Neuronal stem cell (in vitro differentiated cells): Measurements from ENCODE around the gene RAB27A.
"Not testable (repeated sequence)": the region's sequence is repeated elsewhere in the genome, so short reads cannot be mapped to it uniquely, and the experiment has no call there.

Source experiments
- DNase-seq: peaks from one replicate; pipeline ENCODE4 v3.0.0-alpha.2; 2013; ENCODE audit warnings: low spot score
- H2AFZ ChIP-seq: one replicate; pipeline ENCODE4 v1.6.1; 2013; ENCODE audit warnings: mild to moderate bottlenecking, low read length, inconsistent platforms
- H2AK5ac ChIP-seq: 2 replicates; pipeline ENCODE4 v1.6.1; 2013; ENCODE audit warnings: low read depth, mild to moderate bottlenecking, inconsistent platforms, low read length, moderate library complexity, mixed read lengths
- H2BK120ac ChIP-seq: 2 replicates; pipeline ENCODE4 v1.6.1; 2013; ENCODE audit warnings: low read depth, mild to moderate bottlenecking, inconsistent platforms, low read length, moderate library complexity, mixed read lengths
- H2BK12ac ChIP-seq: one replicate; pipeline ENCODE4 v1.6.1; 2013; ENCODE audit warnings: low read length, inconsistent platforms
- H2BK15ac ChIP-seq: 2 replicates; pipeline ENCODE4 v1.6.1; 2013; ENCODE audit warnings: mild to moderate bottlenecking, low read length, inconsistent platforms, mixed read lengths
- H2BK5ac ChIP-seq: one replicate; pipeline ENCODE4 v1.6.1; 2013; ENCODE audit warnings: inconsistent platforms, mild to moderate bottlenecking, low read length, moderate library complexity
- H3K14ac ChIP-seq: one replicate; pipeline ENCODE4 v1.6.1; 2013; ENCODE audit warnings: low read length, inconsistent platforms
- H3K18ac ChIP-seq: 2 replicates; pipeline ENCODE4 v1.6.1; 2013; ENCODE audit warnings: low read length, inconsistent platforms
- H3K23ac ChIP-seq: 2 replicates; pipeline ENCODE4 v1.6.1; 2013; ENCODE audit warnings: low read depth, mild to moderate bottlenecking, mixed read lengths, low read length, inconsistent platforms; ENCODE audit not compliant: poor library complexity
- H3K27ac ChIP-seq: replicated peaks from 3 replicates; pipeline ENCODE4 v1.5.1; 2013; ENCODE audit warnings: low read length, inconsistent platforms
- H3K27me3 ChIP-seq, 3 experiments: 2 replicates each; pipeline ENCODE4 v1.6.1; 2013; ENCODE audit warnings: low read length in 3 of 3, mild to moderate bottlenecking in 2 of 3, inconsistent platforms in 1 of 3, low read depth in 1 of 3, mixed read lengths in 1 of 3, moderate library complexity in 1 of 3; ENCODE audit not compliant: control insufficient read depth in 3 of 3, insufficient read depth in 3 of 3
- H3K36me3 ChIP-seq, 2 donors: replicated peaks in 1 of 2; 2 replicates each; pipeline ENCODE4 v1.6.1; 2013; ENCODE audit warnings: low read length in 2 of 2; ENCODE audit not compliant: control insufficient read depth in 2 of 2, insufficient read depth in 2 of 2
- H3K4ac ChIP-seq: 2 replicates; pipeline ENCODE4 v1.6.1; 2013; ENCODE audit warnings: inconsistent platforms, mild to moderate bottlenecking, low read length, moderate library complexity
- H3K4me1 ChIP-seq, 2 donors: 1 replicate in 1 of 2; 2 replicates in 1 of 2; pipeline ENCODE4 v1.6.1; 2013; ENCODE audit warnings: low read length in 2 of 2, low read depth in 1 of 2; ENCODE audit not compliant: control insufficient read depth in 2 of 2, insufficient read depth in 1 of 2
- H3K4me2 ChIP-seq: one replicate; pipeline ENCODE4 v1.6.1; 2013; ENCODE audit warnings: mild to moderate bottlenecking, low read length, inconsistent platforms; ENCODE audit not compliant: insufficient read depth, poor library complexity, severe bottlenecking
- H3K4me3 ChIP-seq, 2 donors: 2 replicates each; pipeline ENCODE4 v1.5.1; 2013; ENCODE audit warnings: low read length in 2 of 2, mild to moderate bottlenecking in 2 of 2, inconsistent platforms in 1 of 2, moderate library complexity in 1 of 2
- H3K79me1 ChIP-seq: one replicate; pipeline ENCODE4 v1.6.1; 2013; ENCODE audit warnings: low read depth, mild to moderate bottlenecking, inconsistent platforms, low read length, moderate library complexity
- H3K9ac ChIP-seq: one replicate; pipeline ENCODE4 v1.6.1; 2013; ENCODE audit warnings: mild to moderate bottlenecking, low read depth, low read length, inconsistent platforms; ENCODE audit not compliant: poor library complexity
- H3K9me3 ChIP-seq, 2 donors: replicated peaks in 1 of 2; 2 replicates each; pipeline versions ENCODE3 to v1.6.1; 2013; ENCODE audit warnings: low read length in 2 of 2, mild to moderate bottlenecking in 2 of 2, inconsistent platforms in 1 of 2, low read depth in 1 of 2, mixed read lengths in 1 of 2, moderate library complexity in 1 of 2; ENCODE audit not compliant: control insufficient read depth in 2 of 2, insufficient read depth in 1 of 2
- H4K8ac ChIP-seq: one replicate; pipeline ENCODE4 v1.6.1; 2013; ENCODE audit warnings: low read depth, mild to moderate bottlenecking, inconsistent platforms, low read length, moderate library complexity
- H4K91ac ChIP-seq: one replicate; pipeline ENCODE4 v1.6.1; 2013; ENCODE audit warnings: low read length, low read depth, mild to moderate bottlenecking, inconsistent platforms; ENCODE audit not compliant: poor library complexity
- WGBS, 2 donors: extraction: QIAGEN DNeasy Blood & Tissue Kit; methylation state at CpG; one replicate each; pipeline ENCODE4 v1.1.7; 2013; ENCODE audit warnings: missing lambda C conversion rate in 2 of 2, mixed read lengths in 1 of 2; ENCODE audit not compliant: insufficient read length in 2 of 2, insufficient replicate concordance in 1 of 2; ENCODE audit errors: extremely low coverage in 2 of 2; 5-methylcytosine and 5-hydroxymethylcytosine counted together

Gene RAB27A

GRCh38 chr15:55319537-55320237 is 30.1 kb upstream of the RAB27A start:
- H3K9ac ChIP-seq, result no peak overlapping the region
- H3K27ac ChIP-seq, result peak overlapping the region; percentile 48
- no peaks in the 10 kb centered on the region for H3K9me3 ChIP-seq
- no peak overlapping the region for H2BK12ac ChIP-seq
- no peak overlapping the region for H2BK5ac ChIP-seq
- no peak overlapping the region for H2BK15ac ChIP-seq
- peaks cover 4% of the 10 kb centered on the region for H3K79me1 ChIP-seq
- peak overlapping the region; percentile 68 for H3K4me2 ChIP-seq
- H3K36me3 ChIP-seq, result no peaks in the 10 kb centered on the region
- peak overlapping the region in 1 of 2 donors; percentile 75 for H3K4me3 ChIP-seq
- no peak for DNase-seq
- H3K4ac ChIP-seq, result no peak overlapping the region
- no peak overlapping the region for H2AK5ac ChIP-seq
- H3K4me1 ChIP-seq, result peaks cover 2% of the 10 kb centered on the region in 2 donors
- H3K18ac ChIP-seq, result no peak overlapping the region
- no peaks in the 10 kb centered on the region for H3K27me3 ChIP-seq
- no peak overlapping the region for H3K14ac ChIP-seq
- H2BK120ac ChIP-seq, result no peak overlapping the region
- H3K23ac ChIP-seq, result no peak overlapping the region
- peak overlapping the region; percentile 93 for H2AFZ ChIP-seq
- WGBS, 2 donors, result no CpG with 5 or more reads among the region's 4 CpGs
- no peak overlapping the region for H4K8ac ChIP-seq
- H4K91ac ChIP-seq, result no peak overlapping the region

- Histone ChIP-seq H2BK120ac (no peak within 1 kb of the TSS), H3K18ac (peak within 1 kb of the TSS; percentile 90), H3K4me1 (peaks cover 0 to 2% of the 10 kb centered on the region in 2 donors), H3K9me3 (no peaks in the 10 kb centered on the region), H3K4me3 (peak within 1 kb of the TSS; percentile 75 to 96), H2BK12ac (no peak within 1 kb of the TSS), H3K23ac (peak within 1 kb of the TSS; percentile 27), H3K9ac (peak within 1 kb of the TSS; percentile 78), H3K36me3 (no peaks in the 10 kb centered on the region), H2BK15ac (no peak within 1 kb of the TSS), H4K8ac (no peak within 1 kb of the TSS), H2AK5ac (no peak within 1 kb of the TSS), H3K27ac (peak within 1 kb of the TSS; percentile 60), H3K4ac (no peak within 1 kb of the TSS), H3K27me3 (no peaks in the 10 kb centered on the region), H3K14ac (no peak within 1 kb of the TSS), H4K91ac (no peak within 1 kb of the TSS), H3K4me2 (peak within 1 kb of the TSS; percentile 68), H2AFZ (peak within 1 kb of the TSS; percentile 93), H2BK5ac (peak within 1 kb of the TSS; percentile 8), H3K79me1 (peaks cover 4% of the 10 kb centered on the region)
- WGBS, 2 donors, result no CpG with 5 or more reads among the region's 49 CpGs
- DNase-seq, result peak; percentile 72
Observed at GRCh38 chr15:55318588-55319494, 29.2 kb upstream of the RAB27A start, which contains the start of the genes PIGB and PIGBOS1. Gene PIGB (plus strand): TSS chr15:55319222. CDS start chr15:55319251, 29 bp downstream. Gene PIGBOS1 (minus strand): TSS chr15:55319123. CDS start chr15:55317792, 1,331 bp downstream.

DNA sequence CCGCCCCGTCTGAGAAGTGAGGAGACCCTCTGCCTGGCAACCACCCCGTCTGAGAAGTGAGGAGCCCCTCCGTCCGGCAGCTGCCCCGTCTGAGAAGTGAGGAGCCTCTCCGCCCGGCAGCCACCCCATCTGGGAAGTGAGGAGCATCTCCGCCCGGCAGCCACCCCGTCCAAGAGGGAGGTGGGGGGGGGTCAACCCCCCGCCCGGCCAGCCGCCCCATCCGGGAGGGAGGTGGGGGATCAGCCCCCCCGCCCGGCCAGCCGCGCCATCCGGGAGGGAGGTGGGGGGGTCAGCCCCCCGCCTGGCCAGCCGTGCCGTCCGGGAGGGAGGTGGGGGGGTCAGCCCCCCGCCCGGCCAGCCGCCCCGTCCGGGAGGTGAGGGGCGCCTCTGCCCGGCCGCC is 13.2 kb upstream of the RAB27A start:
- not testable (repeated sequence) for H3K4me2 ChIP-seq, H2BK120ac ChIP-seq, H2BK12ac ChIP-seq, H4K91ac ChIP-seq, H2AK5ac ChIP-seq, H3K23ac ChIP-seq, H2AFZ ChIP-seq, H2BK5ac ChIP-seq, H3K4me3 ChIP-seq, H4K8ac ChIP-seq, H3K18ac ChIP-seq, H3K36me3 ChIP-seq, H3K27me3 ChIP-seq, H3K9ac ChIP-seq, DNase-seq, H3K4ac ChIP-seq, H3K4me1 ChIP-seq, H2BK15ac ChIP-seq, H3K27ac ChIP-seq, H3K79me1 ChIP-seq, H3K9me3 ChIP-seq, H3K14ac ChIP-seq
- no CpG with 5 or more reads among the region's 32 CpGs for WGBS, 2 donors

GRCh38 chr15:55297315-55297714 is 7.7 kb upstream of the RAB27A start:
- no peak overlapping the region for H3K9ac ChIP-seq
- no peak overlapping the region for H2BK5ac ChIP-seq
- no peak overlapping the region for H3K27ac ChIP-seq
- H3K4me1 ChIP-seq, result no peaks in the 10 kb centered on the region
- no peaks in the 10 kb centered on the region for H3K79me1 ChIP-seq
- no peak overlapping the region for H3K4me2 ChIP-seq
- no peak overlapping the region for H2AFZ ChIP-seq
- no peak overlapping the region for H2BK12ac ChIP-seq
- H4K8ac ChIP-seq, result no peak overlapping the region
- H3K14ac ChIP-seq, result no peak overlapping the region
- H2BK15ac ChIP-seq, result no peak overlapping the region
- H3K4ac ChIP-seq, result no peak overlapping the region
- H2AK5ac ChIP-seq, result no peak overlapping the region
- no peak overlapping the region for H3K18ac ChIP-seq
- no peaks in the 10 kb centered on the region for H3K36me3 ChIP-seq
- no peak overlapping the region for H3K23ac ChIP-seq
- DNase-seq, result no peak
- peaks cover 0 to 2% of the 10 kb centered on the region in 2 donors for H3K9me3 ChIP-seq
- H3K27me3 ChIP-seq, result no peaks in the 10 kb centered on the region
- no peak overlapping the region for H4K91ac ChIP-seq
- H3K4me3 ChIP-seq, result no peak overlapping the region
- H2BK120ac ChIP-seq, result no peak overlapping the region
